Caki2 (cell line): ENCODE data around the gene EFCAB8. TPM values are rescaled to one million over a fixed set of nuclear protein-coding genes. Genes with fewer than 3 reads are reported as not detected.
"Not testable (repeated sequence)": the region's sequence is repeated elsewhere in the genome, so short reads cannot be mapped to it uniquely, and the experiment has no call there.

Source experiments
- DNase-seq: peaks from one replicate; pipeline ENCODE4 v3.0.0-alpha.2; 2015; ENCODE audit warnings: low read depth
- in situ Hi-C: cut with HindIII; loops from 2 replicates; pipeline ENCODE4 v1.10.0; 2016; ENCODE audit warnings: low sequenced_read_pairs, low pct_unique_long_range_greater_than_20kb, mixed read lengths
- total RNA-seq: library from RNA; depleted of rRNA; stranded (reverse); fragments of >200 nt; shearing (Covaris generic); gene quantifications from 2 replicates; pipeline ENCODE4 v1.2.3, GENCODE V29; 2014; ENCODE audit warnings: low replicate concordance

Gene EFCAB8
- total RNA-seq, 1 experiment from 2014 or later = not detected

GRCh38 chr20:32975121-32975520 is 116.4 kb downstream of the EFCAB8 start:
- in situ Hi-C loops = not testable (repeated sequence)

GRCh38 chr20:32975698-32976674 is 117.3 kb downstream of the EFCAB8 start:
- no peak for DNase-seq
- in situ Hi-C loops = no loop called here

More at GRCh38 chr20:32975121-32975520, 116.4 kb downstream of the EFCAB8 start:
- not testable (repeated sequence) for DNase-seq

- in situ Hi-C loops = no loop called here
- no peak for DNase-seq
Observed at GRCh38 chr20:32976746-32977145, 118.0 kb downstream of the EFCAB8 start.

GRCh38 chr20:32977281-32978008 is 118.7 kb downstream of the EFCAB8 start:
- in situ Hi-C loops = no loop called here
- DNase-seq = no peak

- in situ Hi-C loops = no loop called here
- no peak for DNase-seq
Observed at GRCh38 chr20:32978009-32978335, 119.2 kb downstream of the EFCAB8 start.

- in situ Hi-C loops = no loop called here
- no peak for DNase-seq
Observed at GRCh38 chr20:32979201-32979998, 120.7 kb downstream of the EFCAB8 start.

- in situ Hi-C loops = no loop called here
- no peak for DNase-seq
Observed at GRCh38 chr20:32980131-32980941, 121.6 kb downstream of the EFCAB8 start.

- no peak for DNase-seq
- in situ Hi-C loops = no loop called here
Observed at GRCh38 chr20:32980990-32981389, 122.3 kb downstream of the EFCAB8 start.

- no peak for DNase-seq
- in situ Hi-C loops = no loop called here
Observed at GRCh38 chr20:32982617-32983458, 124.1 kb downstream of the EFCAB8 start.

GRCh38 chr20:32983459-32984112 is 124.9 kb downstream of the EFCAB8 start:
- in situ Hi-C loops = no loop called here
- DNase-seq = no peak

GRCh38 chr20:32984196-32984595 is 125.5 kb downstream of the EFCAB8 start:
- DNase-seq = no peak
- in situ Hi-C loops = no loop called here

- no peak for DNase-seq
- in situ Hi-C loops = no loop called here
Observed at GRCh38 chr20:32984631-32985354, 126.1 kb downstream of the EFCAB8 start.

- DNase-seq = no peak
- in situ Hi-C loops = no loop called here
Observed at GRCh38 chr20:32985596-32985995, 126.9 kb downstream of the EFCAB8 start.

GRCh38 chr20:32986331-32986966 is 127.7 kb downstream of the EFCAB8 start:
- DNase-seq = no peak
- in situ Hi-C loops = no loop called here

GRCh38 chr20:32987044-32987825 is 128.5 kb downstream of the EFCAB8 start:
- no peak for DNase-seq
- in situ Hi-C loops = no loop called here
